ENCODE results near the gene SLC39A6. TPM values are rescaled to one million over a fixed set of nuclear protein-coding genes. Genes with fewer than 3 reads are reported as not detected.

The SLC39A6 gene
- total and polyA plus RNA-seq, 12 donors: 4.3 to 79.1 (median 39.2) TPM

- no peak for DNase-seq
- intact Hi-C loops (cut with DNase I): no loop called here
- H3K27me3 ChIP-seq: no peaks in the 10 kb centered on the region
- H3K4me1 ChIP-seq (replicated peaks in 1 of 2): peaks cover 0 to 3% of the 10 kb centered on the region in 2 donors
- no peaks in the 10 kb centered on the region for H3K9me3 ChIP-seq (replicated peaks in 1 of 3)
- no peak overlapping the region for H3K27ac ChIP-seq
- peaks cover 0 to 71% of the 10 kb centered on the region in 2 donors for H3K36me3 ChIP-seq (replicated peaks in 1 of 2)
- H3K4me3 ChIP-seq: no peak overlapping the region
- no peak for TF ChIP-seq POLR2A (IDR thresholded peaks at IDR 0.05)
- no peak for TF ChIP-seq CTCF (IDR thresholded peaks at IDR 0.05)
- WGBS, 4 donors: 94 to 95% (median 95%) methylated on average over 5 of the region's 5 CpGs
These were observed 20.6 kb upstream of the SLC39A6 start for GRCh38 chr18:36149514-36150289.

- H3K4me1 ChIP-seq (replicated peaks in 1 of 2): no peaks in the 10 kb centered on the region
- no peak for DNase-seq
- peaks cover 0 to 84% of the 10 kb centered on the region in 2 donors for H3K36me3 ChIP-seq (replicated peaks in 1 of 2)
- no peak overlapping the region for H3K4me3 ChIP-seq
- no peak overlapping the region for H3K27ac ChIP-seq
- H3K9me3 ChIP-seq (replicated peaks in 1 of 3): no peaks in the 10 kb centered on the region
- intact Hi-C loops (cut with DNase I): no loop called here
- H3K27me3 ChIP-seq: no peaks in the 10 kb centered on the region
- TF ChIP-seq POLR2A (IDR thresholded peaks at IDR 0.05): no peak
- TF ChIP-seq CTCF (IDR thresholded peaks at IDR 0.05): no peak
- 82 to 95% (median 85%) methylated on average over 1 to 2 of the region's 2 CpGs for WGBS, 4 donors
These were observed 14.3 kb upstream of the SLC39A6 start for GRCh38 chr18:36143391-36143790.

- no peak for DNase-seq
- 87 to 95% (median 88%) methylated on average over 3 of the region's 3 CpGs for WGBS, 4 donors
- Histone ChIP-seq H3K27ac (no peak overlapping the region), H3K4me3 (no peak overlapping the region), H3K36me3 (replicated peaks in 1 of 2) (peaks cover 0 to 86% of the 10 kb centered on the region in 2 donors), H3K27me3 (no peaks in the 10 kb centered on the region), H3K9me3 (replicated peaks in 1 of 3) (no peaks in the 10 kb centered on the region), H3K4me1 (replicated peaks in 1 of 2) (no peaks in the 10 kb centered on the region)
- intact Hi-C loops (cut with DNase I): no loop called here
- TF ChIP-seq CTCF (IDR thresholded peaks at IDR 0.05) (no peak), POLR2A (IDR thresholded peaks at IDR 0.05) (no peak)
These were observed 13.6 kb upstream of the SLC39A6 start for GRCh38 chr18:36142751-36143150.

GRCh38 chr18:36141576-36141975 lies 12.4 kb upstream of the SLC39A6 start:
- Histone ChIP-seq H3K27me3 (no peaks in the 10 kb centered on the region), H3K36me3 (replicated peaks in 1 of 2) (peaks cover 0 to 90% of the 10 kb centered on the region in 2 donors), H3K4me3 (no peak overlapping the region), H3K4me1 (replicated peaks in 1 of 2) (no peaks in the 10 kb centered on the region), H3K9me3 (replicated peaks in 1 of 3) (no peaks in the 10 kb centered on the region), H3K27ac (no peak overlapping the region)
- TF ChIP-seq CTCF (IDR thresholded peaks at IDR 0.05) (no peak), POLR2A (IDR thresholded peaks at IDR 0.05) (no peak)
- no peak for DNase-seq
- 88 to 98% (median 93%) methylated on average over 4 of the region's 4 CpGs for WGBS, 4 donors
- intact Hi-C loops (cut with DNase I): no loop called here

All from adrenal gland (tissue), 12 donors.